Spleen (tissue), 11 donors: ENCODE measurements around the gene TAS1R3. TPM values are rescaled to one million over a fixed set of nuclear protein-coding genes. Genes with fewer than 3 reads are reported as not detected.

Experiments
- DNase-seq: peaks from one replicate; pipeline ENCODE4 v3.0.0-alpha.2; 2020
- H3K27ac ChIP-seq, 8 donors: fragments of 200-600 bp; sonication (generic) in 7 of 8; 1 replicate in 4 of 8; 2 replicates in 4 of 8; pipeline versions ENCODE4 v1.5.0 to v1.8.0; 2016 to 2021; ENCODE audit warnings: inconsistent platforms in 4 of 8, mild to moderate bottlenecking in 4 of 8, moderate library complexity in 1 of 8
- H3K27me3 ChIP-seq, 7 donors: fragments of 200-600 bp; sonication (generic) in 6 of 7; replicated peaks in 1 of 7; 1 replicate in 4 of 7; 2 replicates in 3 of 7; pipeline versions ENCODE4 v1.5.0 to v1.8.0; 2016 to 2021; ENCODE audit warnings: inconsistent platforms in 3 of 7, mild to moderate bottlenecking in 1 of 7
- H3K36me3 ChIP-seq, 6 donors: fragments of 200-600 bp; sonication (generic) in 5 of 6; 1 replicate in 4 of 6; 2 replicates in 2 of 6; pipeline versions ENCODE4 v1.5.0 to v1.8.0; 2016 to 2021; ENCODE audit warnings: inconsistent platforms in 2 of 6
- H3K4me1 ChIP-seq, 6 donors: fragments of 200-600 bp; sonication (generic) in 5 of 6; 1 replicate in 3 of 6; 2 replicates in 3 of 6; pipeline versions ENCODE4 v1.5.0 to v1.8.0; 2016 to 2021; ENCODE audit warnings: inconsistent platforms in 3 of 6
- H3K4me3 ChIP-seq, 8 donors: fragments of 200-600 bp; sonication (generic) in 7 of 8; 1 replicate in 4 of 8; 2 replicates in 4 of 8; pipeline versions ENCODE4 v1.5.0 to v1.8.0; 2016 to 2021; ENCODE audit warnings: inconsistent platforms in 4 of 8, mild to moderate bottlenecking in 4 of 8, moderate library complexity in 2 of 8
- H3K9me3 ChIP-seq, 8 donors: fragments of 200-600 bp; sonication (generic) in 7 of 8; 1 replicate in 4 of 8; 2 replicates in 4 of 8; pipeline versions ENCODE4 v1.5.0 to v1.8.0; 2016 to 2021; ENCODE audit warnings: inconsistent platforms in 4 of 8
- POLR2A ChIP-seq, 3 donors: fragments of 450-650 bp; IDR thresholded peaks; one replicate each; pipeline ENCODE4 v1.5.1; 2017; ENCODE audit warnings: antibody characterized with exemption in 3 of 3, mild to moderate bottlenecking in 1 of 3
- POLR2AphosphoS5 ChIP-seq, 3 donors: sonication (generic); formaldehyde crosslinking; IDR thresholded peaks; one replicate each; pipeline ENCODE4 v1.5.1; 2017; ENCODE audit warnings: antibody characterized with exemption in 3 of 3
- WGBS, 5 donors: extraction: QIAGEN DNeasy Blood & Tissue Kit in 3 of 5; methylation state at CpG; one replicate each; pipeline versions ENCODE4 v1.1.5 to v1.1.7; 2013 to 2018; 5-methylcytosine and 5-hydroxymethylcytosine counted together
- intact Hi-C: fragments of 100-400 bp; cut with DNase I; formaldehyde crosslinking; loops from one replicate; pipeline ENCODE4 v1.15.0; 2023; ENCODE audit warnings: low total_unique reads
- polyA plus RNA-seq, 3 donors: library from polyadenylated mRNA; stranded (reverse); fragments of 200-250 nt; gene quantifications; one replicate each; pipeline ENCODE4 v1.2.1, GENCODE V29; 2013
- total RNA-seq, 7 donors: library from RNA; depleted of rRNA in 3 of 7; stranded (reverse); fragments of >200 nt in 3 of 7; fragmentation: NEBNext Ultra II Directional in 4 of 7; extraction: Animal tissue kit (Norgen Biotek cat#: 25700) in 4 of 7; gene quantifications; one replicate each; pipeline versions ENCODE4 v1.1.0 to v1.2.1, GENCODE V29; 2016 to 2021
- TF ChIP-seq, protein P1 (sequence below), 11 experiments: fragments of 200-600 bp in 7 of 11; fragments of 450-650 bp in 4 of 11; sonication (generic) in 4 of 11; IDR thresholded peaks in 8 of 11; conservative IDR thresholded peaks in 3 of 11; 1 replicate in 7 of 11; 2 replicates in 4 of 11; pipeline versions ENCODE4 v1.4.0 to v1.8.0; 2016 to 2021; ENCODE audit warnings: antibody characterized with exemption in 11 of 11, inconsistent platforms in 4 of 11, mild to moderate bottlenecking in 1 of 11
- donor health status: healthy with polysubstance abuse.
- donor health status: DM: no; HTN: no; CAD: no; lungs with moderate emphysema.
- donor health status: DM: no; HTN: no; CAD: no.
- donor health status: Bipolar disorder and iron deficiency.
- donor health status: healthy.
- donor health status: DM: no; HTN: no; CAD: no.
- donor health status: DM: yes; HTN: yes; CAD: no.

TAS1R3 gene
- total and polyA plus RNA-seq, 10 donors, result 0.23 to 5.9 (median 2.2) TPM

DNA sequence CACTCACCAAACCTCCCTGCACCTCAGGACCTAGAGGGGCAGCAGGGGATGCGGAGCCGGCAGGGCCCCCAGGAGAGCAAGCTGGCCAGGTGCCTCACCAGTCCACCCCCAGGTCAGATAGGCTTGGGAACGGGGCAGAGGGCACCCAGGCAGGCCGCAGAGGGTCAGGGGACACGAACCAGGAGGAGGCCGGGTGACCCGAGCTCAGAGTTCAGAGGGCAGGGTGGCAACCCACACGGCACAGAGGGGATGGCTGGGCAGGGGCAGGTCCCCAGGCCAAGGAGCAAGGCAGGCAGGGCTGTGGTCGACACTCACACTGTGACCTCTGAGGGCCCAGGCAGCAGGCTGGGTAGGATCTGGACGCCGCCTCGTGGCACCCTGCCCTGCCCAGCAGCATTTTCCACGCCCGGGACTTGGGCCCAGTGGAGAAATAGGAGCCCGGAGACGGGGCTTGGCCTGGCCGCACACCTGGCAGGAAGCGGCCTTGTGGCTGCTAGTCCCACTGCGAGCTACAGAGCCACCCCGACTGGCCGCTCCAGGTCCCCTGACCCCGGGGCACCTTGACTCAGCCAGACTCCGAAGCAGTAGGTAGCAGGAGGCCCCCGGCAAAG is 12.8 kb downstream of the TAS1R3 start:
- DNase-seq, result no peak

DNA sequence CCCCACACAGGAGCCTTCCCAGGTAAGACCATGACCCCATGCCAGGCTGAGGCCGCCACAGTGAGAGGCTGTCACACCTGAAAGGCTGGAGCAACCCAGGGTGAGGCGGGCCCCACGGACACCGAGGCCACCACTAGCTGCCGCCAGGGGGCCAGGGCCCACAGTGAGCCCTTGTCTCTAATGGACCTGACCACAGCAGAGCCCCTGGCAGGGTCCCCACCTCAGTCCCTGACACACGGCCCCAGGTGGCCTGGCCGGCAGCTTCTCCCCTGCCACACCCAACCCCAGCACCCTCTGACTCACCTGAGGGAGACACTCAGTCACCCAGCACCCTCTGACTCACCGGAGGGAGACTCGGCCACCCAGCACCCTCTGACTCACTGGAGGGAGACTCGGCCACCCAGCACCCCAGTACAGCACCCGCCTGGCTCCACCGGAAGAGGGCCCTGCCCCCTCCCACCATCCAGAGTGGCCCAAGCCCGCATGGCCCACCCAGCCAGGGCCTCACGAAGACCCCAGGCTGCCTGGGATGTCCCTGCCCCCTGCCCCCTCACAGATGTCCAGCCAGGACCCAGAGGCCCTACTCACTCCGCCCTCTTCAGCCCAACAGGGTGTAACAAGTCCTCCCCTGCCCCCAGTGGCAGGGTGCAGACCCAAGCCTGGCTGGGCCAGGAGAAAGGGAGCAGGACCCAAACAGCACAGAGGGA is 13.7 kb downstream of the TAS1R3 start:
- TF ChIP-seq, protein P1, sequence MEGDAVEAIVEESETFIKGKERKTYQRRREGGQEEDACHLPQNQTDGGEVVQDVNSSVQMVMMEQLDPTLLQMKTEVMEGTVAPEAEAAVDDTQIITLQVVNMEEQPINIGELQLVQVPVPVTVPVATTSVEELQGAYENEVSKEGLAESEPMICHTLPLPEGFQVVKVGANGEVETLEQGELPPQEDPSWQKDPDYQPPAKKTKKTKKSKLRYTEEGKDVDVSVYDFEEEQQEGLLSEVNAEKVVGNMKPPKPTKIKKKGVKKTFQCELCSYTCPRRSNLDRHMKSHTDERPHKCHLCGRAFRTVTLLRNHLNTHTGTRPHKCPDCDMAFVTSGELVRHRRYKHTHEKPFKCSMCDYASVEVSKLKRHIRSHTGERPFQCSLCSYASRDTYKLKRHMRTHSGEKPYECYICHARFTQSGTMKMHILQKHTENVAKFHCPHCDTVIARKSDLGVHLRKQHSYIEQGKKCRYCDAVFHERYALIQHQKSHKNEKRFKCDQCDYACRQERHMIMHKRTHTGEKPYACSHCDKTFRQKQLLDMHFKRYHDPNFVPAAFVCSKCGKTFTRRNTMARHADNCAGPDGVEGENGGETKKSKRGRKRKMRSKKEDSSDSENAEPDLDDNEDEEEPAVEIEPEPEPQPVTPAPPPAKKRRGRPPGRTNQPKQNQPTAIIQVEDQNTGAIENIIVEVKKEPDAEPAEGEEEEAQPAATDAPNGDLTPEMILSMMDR (IDR thresholded peaks at IDR 0.05 in 8 of 11, conservative IDR thresholded peaks at IDR 0.05 in 3 of 11), result peak in 2 of 11 experiments; percentile 27 to 32
- TF ChIP-seq POLR2A (IDR thresholded peaks at IDR 0.05), result no peak
- no peak overlapping the region for H3K4me3 ChIP-seq
- H3K9me3 ChIP-seq, result no peaks in the 10 kb centered on the region
- DNase-seq, result no peak
- intact Hi-C loops, result no loop called here
- H3K4me1 ChIP-seq, result peaks cover 13 to 44% (median 30%) of the 10 kb centered on the region in 6 donors
- H3K27ac ChIP-seq, result no peak overlapping the region
- 76 to 88% (median 85%) methylated on average over 7 to 15 of the region's 15 CpGs for WGBS, 5 donors
- H3K27me3 ChIP-seq, result no peaks in the 10 kb centered on the region
- H3K36me3 ChIP-seq, result peaks cover 0 to 22% (median 4%) of the 10 kb centered on the region in 6 donors

More for the DNA sequence above, 12.8 kb downstream of the TAS1R3 start:
- no peaks in the 10 kb centered on the region for H3K27me3 ChIP-seq
- H3K27ac ChIP-seq, result no peak overlapping the region
- no peak for TF ChIP-seq POLR2A (IDR thresholded peaks at IDR 0.05)
- TF ChIP-seq POLR2AphosphoS5 (IDR thresholded peaks at IDR 0.05), result no peak
- TF ChIP-seq, protein P1 (IDR thresholded peaks at IDR 0.05 in 8 of 11, conservative IDR thresholded peaks at IDR 0.05 in 3 of 11), result no peak
- peaks cover 0 to 31% (median 8%) of the 10 kb centered on the region in 6 donors for H3K36me3 ChIP-seq
- peaks cover 13 to 44% (median 30%) of the 10 kb centered on the region in 6 donors for H3K4me1 ChIP-seq
- H3K4me3 ChIP-seq, result no peak overlapping the region
- intact Hi-C loops, result no loop called here
- 84 to 95% (median 92%) methylated on average over 16 to 24 of the region's 24 CpGs for WGBS, 5 donors
- no peaks in the 10 kb centered on the region for H3K9me3 ChIP-seq

DNA sequence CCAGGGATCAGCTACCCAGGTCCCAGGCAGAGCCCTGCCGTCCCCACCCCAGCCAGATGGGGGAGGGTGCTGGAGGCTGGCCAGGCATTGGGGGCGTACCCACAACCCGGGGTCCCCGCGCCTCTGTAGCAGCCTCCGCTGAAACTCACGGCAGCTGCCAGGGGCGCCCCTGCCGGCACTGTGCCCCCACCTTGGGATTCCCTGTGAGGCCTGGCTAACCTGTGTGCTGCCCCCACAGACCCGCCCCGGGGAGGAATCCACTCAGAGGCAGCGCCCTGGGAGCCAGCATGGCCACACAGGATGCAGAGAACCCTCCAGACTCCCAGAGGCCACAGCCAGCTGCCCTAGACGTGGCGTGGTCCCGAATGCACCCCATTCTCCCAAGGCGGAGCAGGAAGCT is 14.3 kb downstream of the TAS1R3 start:
- no peak overlapping the region for H3K4me3 ChIP-seq
- H3K36me3 ChIP-seq, result peaks cover 0 to 16% (median under 1%) of the 10 kb centered on the region in 6 donors
- no peaks in the 10 kb centered on the region for H3K27me3 ChIP-seq
- H3K27ac ChIP-seq, result no peak overlapping the region
- TF ChIP-seq, protein P1 (IDR thresholded peaks at IDR 0.05 in 8 of 11, conservative IDR thresholded peaks at IDR 0.05 in 3 of 11), result no peak
- TF ChIP-seq POLR2AphosphoS5 (IDR thresholded peaks at IDR 0.05) (no peak), POLR2A (IDR thresholded peaks at IDR 0.05) (no peak)
- DNase-seq, result no peak
- peaks cover 13 to 44% (median 30%) of the 10 kb centered on the region in 6 donors for H3K4me1 ChIP-seq
- WGBS, 5 donors, result 82 to 94% (median 85%) methylated on average over 9 to 16 of the region's 16 CpGs
- no peaks in the 10 kb centered on the region for H3K9me3 ChIP-seq
- intact Hi-C loops, result no loop called here

DNA sequence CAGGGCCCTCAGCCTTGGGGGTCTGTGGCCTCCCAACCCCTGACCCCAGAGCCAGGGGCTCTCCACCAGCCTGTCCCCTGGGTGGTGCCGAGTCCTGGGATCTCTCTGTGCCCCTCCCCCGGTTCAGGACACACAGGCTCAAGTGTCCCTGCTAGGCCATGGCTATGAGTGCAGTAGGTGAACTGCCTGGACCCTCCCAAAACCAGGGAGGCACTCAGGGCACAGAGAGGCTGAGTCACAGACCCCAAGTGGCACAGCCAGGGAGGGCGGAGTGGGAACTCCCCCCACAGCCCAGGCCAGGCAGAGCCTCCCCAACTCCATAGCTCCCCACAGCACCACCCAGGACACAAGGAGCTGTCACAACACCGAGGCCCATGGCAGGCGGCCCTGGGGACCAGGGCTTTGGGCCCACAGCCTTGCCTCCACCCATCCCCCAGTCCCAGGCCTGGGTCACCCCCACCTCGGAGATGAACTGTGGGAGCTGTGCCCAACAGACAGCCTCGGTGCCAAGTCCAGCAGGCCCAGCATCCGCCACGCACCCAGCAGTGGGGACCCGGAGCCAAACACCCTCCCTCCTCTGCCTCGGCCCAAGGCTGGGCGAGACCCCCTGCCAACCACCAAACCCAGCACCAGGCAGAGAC is 14.9 kb downstream of the TAS1R3 start:
- Histone ChIP-seq H3K9me3 (no peaks in the 10 kb centered on the region), H3K27me3 (no peaks in the 10 kb centered on the region), H3K4me1 (peaks cover 13 to 44% (median 30%) of the 10 kb centered on the region in 6 donors), H3K27ac (no peak overlapping the region), H3K36me3 (peaks cover 0 to 14% (median 0%) of the 10 kb centered on the region in 6 donors), H3K4me3 (no peak overlapping the region)
- TF ChIP-seq, protein P1 (IDR thresholded peaks at IDR 0.05 in 8 of 11, conservative IDR thresholded peaks at IDR 0.05 in 3 of 11), result no peak
- no peak for TF ChIP-seq POLR2A (IDR thresholded peaks at IDR 0.05)
- no peak for TF ChIP-seq POLR2AphosphoS5 (IDR thresholded peaks at IDR 0.05)
- intact Hi-C loops, result no loop called here
- 86 to 93% (median 87%) methylated on average over 6 to 12 of the region's 12 CpGs for WGBS, 5 donors
- DNase-seq, result no peak
